Keratinocyte (primary cell): ENCODE results near the gene CLDND2. TPM values are rescaled to one million over a fixed set of nuclear protein-coding genes. Genes with fewer than 3 reads are reported as not detected.

ENCODE experiments used
- DNase-seq: peaks from one replicate; pipeline ENCODE4 v3.0.0-alpha.2; 2011; ENCODE audit warnings: low read depth, missing footprints, low spot score
- FAIRE-seq: peaks from 2 replicates; lab custom pipeline; 2011; peaks lifted over from hg19 to GRCh38; lab: Jason Lieb, UNC
- H2AFZ ChIP-seq: 2 replicates; pipeline ENCODE4 v1.6.0; 2012; ENCODE audit warnings: low read length, control low read depth, inconsistent platforms; ENCODE audit not compliant: control insufficient read depth
- H3K27ac ChIP-seq: 2 replicates; pipeline ENCODE4 v1.5.1; 2011; ENCODE audit warnings: low read length; ENCODE audit not compliant: control insufficient read depth, insufficient read depth
- H3K27me3 ChIP-seq: 3 replicates; pipeline ENCODE4 v1.6.0; 2011; ENCODE audit warnings: low read length; ENCODE audit not compliant: control insufficient read depth, insufficient read depth; ENCODE audit errors: extremely low read depth
- H3K36me3 ChIP-seq, 2 experiments: 2 replicates in 1 of 2; 3 replicates in 1 of 2; pipeline ENCODE4 v1.5.1; 2011; ENCODE audit warnings: low read length in 2 of 2, mild to moderate bottlenecking in 1 of 2; ENCODE audit not compliant: control insufficient read depth in 2 of 2, insufficient read depth in 2 of 2; ENCODE audit errors: extremely low read depth in 1 of 2
- H3K4me1 ChIP-seq: 3 replicates; pipeline ENCODE4 v1.5.1; 2011; ENCODE audit warnings: low read length; ENCODE audit not compliant: control insufficient read depth, insufficient read depth; ENCODE audit errors: extremely low read depth
- H3K4me2 ChIP-seq: 3 replicates; pipeline ENCODE4 v1.6.0; 2011; ENCODE audit warnings: low read depth, low read length; ENCODE audit not compliant: control insufficient read depth, insufficient read depth; ENCODE audit errors: extremely low read depth
- H3K4me3 ChIP-seq, 3 experiments: fragments of 200-600 bp in 1 of 3; sonication (generic) in 1 of 3; 2 replicates in 2 of 3; 3 replicates in 1 of 3; pipeline ENCODE4 v1.5.1; 2011 to 2016; ENCODE audit warnings: low read length in 3 of 3, mild to moderate bottlenecking in 3 of 3, control low read depth in 2 of 3, inconsistent platforms in 1 of 3, low read depth in 1 of 3, mixed read lengths in 1 of 3, mixed run types in 1 of 3, moderate library complexity in 1 of 3; ENCODE audit not compliant: control insufficient read depth in 2 of 3, insufficient read depth in 2 of 3; ENCODE audit errors: extremely low read depth in 1 of 3
- H3K79me2 ChIP-seq: 2 replicates; pipeline ENCODE4 v1.6.0; 2012; ENCODE audit warnings: low read length; ENCODE audit not compliant: control insufficient read depth, insufficient read depth
- H3K9ac ChIP-seq: 3 replicates; pipeline ENCODE4 v1.6.0; 2011; ENCODE audit warnings: low read length; ENCODE audit not compliant: control insufficient read depth, insufficient read depth; ENCODE audit errors: extremely low read depth
- H3K9me1 ChIP-seq: 3 replicates; pipeline ENCODE4 v1.6.0; 2011; ENCODE audit warnings: low read length; ENCODE audit not compliant: control insufficient read depth, insufficient read depth; ENCODE audit errors: extremely low read depth
- H3K9me3 ChIP-seq: 2 replicates; pipeline ENCODE4 v1.5.1; 2012; ENCODE audit warnings: low read depth, low read length; ENCODE audit not compliant: control insufficient read depth
- H4K20me1 ChIP-seq: 3 replicates; pipeline ENCODE4 v1.6.0; 2011; ENCODE audit warnings: low read length; ENCODE audit not compliant: control insufficient read depth, insufficient read depth; ENCODE audit errors: extremely low read depth
- CTCF ChIP-seq, 3 experiments: IDR thresholded peaks in 1 of 3; conservative IDR thresholded peaks in 1 of 3; optimal IDR thresholded peaks in 1 of 3; 2 replicates in 2 of 3; 3 replicates in 1 of 3; pipeline versions ENCODE3 to v1.5.1; 2011; ENCODE audit warnings: low read length in 3 of 3, mild to moderate bottlenecking in 3 of 3, moderate library complexity in 2 of 3, control low read depth in 1 of 3, inconsistent platforms in 1 of 3; ENCODE audit not compliant: insufficient read depth in 2 of 3; ENCODE audit errors: extremely low read depth in 1 of 3
- EZH2 ChIP-seq: IDR thresholded peaks from one replicate; pipeline ENCODE4 v1.6.1; 2012; ENCODE audit warnings: inconsistent platforms, mild to moderate bottlenecking, low read length, moderate library complexity
- dilution Hi-C: fragments of 300-500 bp; cut with MboI; formaldehyde crosslinking; loops from one replicate; pipeline ENCODE4 v1.7.0; 2020; ENCODE audit warnings: low sequenced_read_pairs; ENCODE audit not compliant: extremely low pct_ligation_motif_present
- polyA plus RNA-seq, 5 experiments: library from polyadenylated mRNA; depleted of rRNA in 3 of 5; stranded (reverse) in 3 of 5; stranded (forward) in 1 of 5; unstranded in 1 of 5; fragments of >200 nt; gene quantifications; 1 replicate in 1 of 5; 2 replicates in 3 of 5; 3 replicates in 1 of 5; pipeline versions ENCODE4 v1.2.1 to v1.2.3, GENCODE V29; 2011 to 2012; ENCODE audit warnings: missing spikeins in 2 of 5, low read depth in 1 of 5, low replicate concordance in 1 of 5

The CLDND2 gene
- polyA plus RNA-seq, 1 donor (not counting 4 experiments of a cell fraction or from before 2014, with no cell fraction given), result 0.37 TPM

GRCh38 chr19:51382004-51382403, 13.2 kb upstream of the CLDND2 start:
- Histone ChIP-seq H2AFZ (no peak overlapping the region), H3K9me3 (peaks cover 2% of the 10 kb centered on the region), H3K27ac (no peak overlapping the region), H3K79me2 (no peaks in the 10 kb centered on the region), H3K9me1 (no peaks in the 10 kb centered on the region), H3K9ac (no peak overlapping the region), H3K4me2 (no peak overlapping the region), H3K4me3 (no peak overlapping the region), H3K27me3 (no peaks in the 10 kb centered on the region), H3K36me3 (no peaks in the 10 kb centered on the region), H3K4me1 (no peaks in the 10 kb centered on the region), H4K20me1 (no peaks in the 10 kb centered on the region)
- DNase-seq (no peak), FAIRE-seq (no peak)
- TF ChIP-seq EZH2, result no peak
- no peak for TF ChIP-seq CTCF (optimal IDR thresholded peaks at IDR 0.05 in 1 of 3, IDR thresholded peaks at IDR 0.05 in 1 of 3, conservative IDR thresholded peaks at IDR 0.05 in 1 of 3; ENCODE audit: extremely low read depth in 1 of 3, insufficient read depth in 2 of 3, low read length in 3 of 3)
- dilution Hi-C loops, result no loop called here

- H4K20me1 ChIP-seq, result no peaks in the 10 kb centered on the region
- FAIRE-seq, result no peak
- no peaks in the 10 kb centered on the region for H3K79me2 ChIP-seq
- H3K9ac ChIP-seq, result no peak overlapping the region
- H2AFZ ChIP-seq, result no peak overlapping the region
- no peaks in the 10 kb centered on the region for H3K27me3 ChIP-seq
- no peaks in the 10 kb centered on the region for H3K4me1 ChIP-seq
- no peaks in the 10 kb centered on the region for H3K36me3 ChIP-seq
- dilution Hi-C loops, result no loop called here
- H3K4me3 ChIP-seq, result no peak overlapping the region
- no peak overlapping the region for H3K4me2 ChIP-seq
- H3K27ac ChIP-seq, result no peak overlapping the region
- no peak for DNase-seq
- H3K9me3 ChIP-seq, result peaks cover 2% of the 10 kb centered on the region
- no peaks in the 10 kb centered on the region for H3K9me1 ChIP-seq
- TF ChIP-seq CTCF (optimal IDR thresholded peaks at IDR 0.05 in 1 of 3, IDR thresholded peaks at IDR 0.05 in 1 of 3, conservative IDR thresholded peaks at IDR 0.05 in 1 of 3; ENCODE audit: extremely low read depth in 1 of 3, insufficient read depth in 2 of 3, low read length in 3 of 3) (no peak), EZH2 (no peak)
Observed at GRCh38 chr19:51380379-51380778, 11.6 kb upstream of the CLDND2 start.
